GM12875 (cell line): ENCODE measurements around the gene MN1.

Source experiments
- H3K4me3 ChIP-seq: one replicate; pipeline ENCODE4 v1.5.1; 2011; ENCODE audit warnings: low read depth, low read length, control low read depth
- TF ChIP-seq, protein P1 (sequence below): IDR thresholded peaks from 2 replicates; pipeline ENCODE4 v1.5.1; 2011; ENCODE audit warnings: low read depth, mild to moderate bottlenecking, control low read depth, inconsistent platforms, low read length, moderate library complexity, borderline replicate concordance; ENCODE audit not compliant: insufficient read depth

Gene MN1

GRCh38 chr22:27775087-27775698 lies 26.4 kb downstream of the MN1 start:
- no peak overlapping the region for H3K4me3 ChIP-seq
- TF ChIP-seq, protein P1, sequence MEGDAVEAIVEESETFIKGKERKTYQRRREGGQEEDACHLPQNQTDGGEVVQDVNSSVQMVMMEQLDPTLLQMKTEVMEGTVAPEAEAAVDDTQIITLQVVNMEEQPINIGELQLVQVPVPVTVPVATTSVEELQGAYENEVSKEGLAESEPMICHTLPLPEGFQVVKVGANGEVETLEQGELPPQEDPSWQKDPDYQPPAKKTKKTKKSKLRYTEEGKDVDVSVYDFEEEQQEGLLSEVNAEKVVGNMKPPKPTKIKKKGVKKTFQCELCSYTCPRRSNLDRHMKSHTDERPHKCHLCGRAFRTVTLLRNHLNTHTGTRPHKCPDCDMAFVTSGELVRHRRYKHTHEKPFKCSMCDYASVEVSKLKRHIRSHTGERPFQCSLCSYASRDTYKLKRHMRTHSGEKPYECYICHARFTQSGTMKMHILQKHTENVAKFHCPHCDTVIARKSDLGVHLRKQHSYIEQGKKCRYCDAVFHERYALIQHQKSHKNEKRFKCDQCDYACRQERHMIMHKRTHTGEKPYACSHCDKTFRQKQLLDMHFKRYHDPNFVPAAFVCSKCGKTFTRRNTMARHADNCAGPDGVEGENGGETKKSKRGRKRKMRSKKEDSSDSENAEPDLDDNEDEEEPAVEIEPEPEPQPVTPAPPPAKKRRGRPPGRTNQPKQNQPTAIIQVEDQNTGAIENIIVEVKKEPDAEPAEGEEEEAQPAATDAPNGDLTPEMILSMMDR, result no peak

DNA sequence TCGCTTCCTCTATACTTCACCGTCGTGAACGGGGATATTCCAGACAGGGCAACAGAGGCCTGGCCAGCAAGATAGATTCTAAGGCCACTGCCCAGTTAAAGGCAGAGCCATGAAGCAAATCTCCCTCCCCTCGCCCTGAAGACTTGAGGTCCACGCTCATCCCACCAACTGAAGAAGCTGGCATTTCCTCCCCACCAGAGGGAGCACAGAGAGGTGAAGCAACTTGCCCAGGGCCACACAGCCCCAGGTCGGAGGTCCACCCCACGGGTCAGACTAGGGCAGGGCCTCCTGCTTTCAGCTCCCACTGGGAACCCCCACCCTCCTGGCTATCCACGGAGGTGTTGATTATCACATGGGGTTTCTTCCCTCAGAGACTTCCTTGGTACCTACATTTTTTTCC lies 27.4 kb downstream of the MN1 start:
- TF ChIP-seq, protein P1, result no peak
- H3K4me3 ChIP-seq, result no peak overlapping the region

GRCh38 chr22:27772984-27773498 lies 28.5 kb downstream of the MN1 start:
- TF ChIP-seq, protein P1, result no peak
- H3K4me3 ChIP-seq, result no peak overlapping the region

GRCh38 chr22:27772081-27772983 lies 29.2 kb downstream of the MN1 start:
- no peak overlapping the region for H3K4me3 ChIP-seq
- TF ChIP-seq, protein P1, result no peak

DNA sequence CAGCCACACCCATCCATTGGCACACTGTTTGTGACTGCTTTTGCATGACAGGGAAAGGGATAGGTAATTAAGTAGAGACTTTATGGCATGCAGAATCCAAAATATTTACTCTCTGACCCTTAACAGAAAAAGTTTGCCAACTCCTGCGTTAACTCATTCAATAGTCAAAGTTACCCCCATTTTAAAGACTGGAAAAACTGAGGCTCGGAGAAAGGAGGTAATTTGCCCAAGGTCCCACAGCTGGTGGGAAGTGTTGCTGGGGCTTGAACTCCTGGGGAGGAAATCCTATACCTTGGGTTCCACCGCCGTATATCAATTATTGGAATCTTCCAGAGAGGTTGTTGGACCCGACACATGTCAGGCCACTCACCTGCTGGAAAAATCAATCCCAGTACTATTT lies 29.9 kb downstream of the MN1 start:
- TF ChIP-seq, protein P1, result no peak

GRCh38 chr22:27769012-27769411 lies 32.5 kb downstream of the MN1 start:
- H3K4me3 ChIP-seq, result no peak overlapping the region
- TF ChIP-seq, protein P1, result no peak

More for the DNA sequence above, 29.9 kb downstream of the MN1 start:
- H3K4me3 ChIP-seq, result no peak overlapping the region
